Measurements from ENCODE around the gene POU3F1.
A peak's percentile ranks its signal among the peaks of the same experiment; 100 is the strongest.
"Not testable (repeated sequence)": the region's sequence is repeated elsewhere in the genome, so short reads cannot be mapped to it uniquely, and the experiment has no call there.

POU3F1 gene

DNA sequence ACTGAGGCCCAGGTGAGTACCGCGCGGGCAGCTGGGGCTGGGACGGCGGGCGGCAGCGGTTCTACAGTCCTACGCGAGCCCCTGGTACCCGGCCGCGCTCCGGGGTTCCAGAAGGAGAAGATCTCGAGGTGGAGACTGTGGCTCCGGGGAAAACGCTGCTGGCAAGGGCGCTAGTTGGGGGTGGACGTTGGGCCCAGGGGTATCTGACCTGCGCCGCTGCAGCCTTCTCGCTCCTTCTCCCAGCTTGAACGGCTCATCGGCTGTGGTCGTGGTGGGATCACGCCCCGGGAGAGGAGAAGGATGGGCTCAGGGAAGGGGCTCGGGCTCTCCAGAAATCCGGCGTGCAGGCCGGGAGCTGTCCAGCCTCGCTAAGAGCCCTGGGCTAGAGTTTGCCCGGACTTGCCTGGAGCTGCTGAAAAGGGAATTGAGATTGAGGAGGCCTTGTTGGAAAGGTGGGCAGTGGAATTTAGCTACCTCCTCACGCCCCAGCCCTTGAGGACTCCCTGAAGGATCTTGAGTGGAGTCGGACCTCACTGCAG, 1.1 kb upstream of the POU3F1 start:
- no peak for DNase-seq (ENCODE audit: low read depth in 2 of 3, low spot score in 1 of 3)

- peak; percentile 39 to 78 (median 46) for DNase-seq (ENCODE audit: low read depth in 2 of 3, low spot score in 1 of 3)
Measured at GRCh38 chr1:38046884-38047602, 450 bp upstream of the POU3F1 start.

DNA sequence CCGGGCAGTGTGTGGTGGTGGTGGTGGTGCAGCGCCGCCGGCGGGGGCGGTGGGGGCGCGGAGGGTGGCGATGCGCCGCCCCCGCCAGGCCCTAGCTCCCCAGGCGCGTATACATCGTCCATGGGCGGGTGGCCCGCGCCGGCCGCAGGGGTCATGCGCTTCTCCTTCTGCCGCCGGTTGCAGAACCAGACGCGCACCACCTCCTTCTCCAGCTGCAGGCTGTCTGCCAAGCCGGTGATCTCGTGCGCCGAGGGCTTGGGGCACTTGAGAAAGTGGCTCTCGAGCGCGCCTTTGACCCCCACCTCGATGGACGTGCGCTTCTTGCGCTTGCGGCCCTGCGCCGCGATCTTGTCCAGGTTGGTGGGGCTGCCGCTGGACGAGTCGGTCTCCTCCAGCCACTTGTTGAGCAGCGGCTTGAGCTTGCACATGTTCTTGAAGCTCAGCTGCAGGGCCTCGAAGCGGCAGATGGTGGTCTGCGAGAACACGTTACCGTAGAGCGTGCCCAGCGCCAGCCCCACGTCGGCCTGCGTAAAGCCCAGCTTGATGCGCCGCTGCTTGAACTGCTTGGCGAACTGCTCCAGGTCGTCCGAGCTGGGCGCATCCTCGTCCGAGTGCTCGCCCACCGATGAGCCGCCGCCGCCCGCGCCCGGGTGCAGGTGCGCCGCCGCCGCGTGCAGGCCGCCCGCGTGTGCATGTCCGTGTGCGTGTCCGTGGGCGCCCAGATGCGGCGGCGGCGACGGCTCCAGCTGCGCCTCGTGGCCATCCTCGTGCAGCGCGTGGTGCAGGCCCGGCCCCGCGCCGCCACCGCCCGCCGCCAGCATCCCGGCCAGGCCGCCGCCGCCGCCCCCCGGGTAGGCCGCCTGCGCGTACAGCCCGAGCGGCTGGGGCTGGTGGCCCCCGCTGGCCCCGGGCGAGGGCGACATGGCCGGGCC, 926 bp downstream of the POU3F1 start:
- DNase-seq (ENCODE audit: low read depth in 2 of 3, low spot score in 1 of 3) = no peak

DNA sequence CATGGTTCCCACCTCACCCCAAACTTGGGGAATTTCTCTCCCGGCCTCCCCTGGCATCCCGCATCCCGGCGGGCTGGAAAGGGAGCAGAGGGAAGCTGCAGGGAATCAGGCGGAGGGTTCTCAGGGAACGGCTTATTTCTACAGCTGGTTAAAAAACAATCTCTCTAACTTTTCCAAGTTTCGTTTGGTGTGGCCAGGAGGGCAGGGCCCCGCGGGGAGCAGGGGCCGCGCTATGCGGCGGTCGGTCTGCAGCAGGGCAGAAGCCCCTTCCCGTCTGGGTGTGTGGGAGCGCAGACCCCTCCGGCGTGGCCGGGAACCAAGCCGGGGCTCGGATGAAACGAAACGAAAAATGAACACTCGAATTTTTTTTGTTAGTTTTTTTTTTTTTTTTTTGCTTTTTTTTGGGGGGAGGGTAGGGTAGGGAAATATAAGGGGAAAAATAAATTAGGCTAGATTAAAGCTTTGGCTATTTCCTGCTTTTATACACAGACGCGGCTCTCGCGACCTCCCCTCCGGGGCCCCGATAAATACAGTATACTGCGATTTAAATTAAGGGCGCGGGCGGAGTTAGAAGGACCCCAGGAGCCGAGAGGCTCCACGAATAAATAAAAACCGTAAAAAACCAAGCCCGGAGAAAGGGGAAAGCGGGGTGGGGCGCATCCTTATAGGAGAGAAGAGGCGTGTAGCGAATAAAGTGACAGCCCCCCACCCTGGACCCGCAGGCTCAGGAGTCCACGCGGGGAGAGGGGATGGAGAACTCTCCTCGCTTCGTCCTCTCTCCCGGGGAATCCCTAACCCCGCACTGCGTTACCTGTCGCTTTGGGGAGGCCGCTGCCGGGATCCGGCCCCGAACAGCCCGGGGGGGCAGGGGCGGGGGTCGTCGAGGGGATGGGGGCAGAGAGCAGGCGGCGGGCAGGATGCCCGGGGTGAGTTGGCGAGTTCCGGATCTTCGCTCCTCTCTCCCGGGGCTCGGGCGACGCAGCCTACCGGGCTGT, 2.1 kb downstream of the POU3F1 start:
- DNase-seq (ENCODE audit: low read depth in 2 of 3, low spot score in 1 of 3) = no peak

GRCh38 chr1:38043036-38043747, 3.4 kb downstream of the POU3F1 start:
- no peak for DNase-seq (ENCODE audit: low read depth in 2 of 3, low spot score in 1 of 3)

DNA sequence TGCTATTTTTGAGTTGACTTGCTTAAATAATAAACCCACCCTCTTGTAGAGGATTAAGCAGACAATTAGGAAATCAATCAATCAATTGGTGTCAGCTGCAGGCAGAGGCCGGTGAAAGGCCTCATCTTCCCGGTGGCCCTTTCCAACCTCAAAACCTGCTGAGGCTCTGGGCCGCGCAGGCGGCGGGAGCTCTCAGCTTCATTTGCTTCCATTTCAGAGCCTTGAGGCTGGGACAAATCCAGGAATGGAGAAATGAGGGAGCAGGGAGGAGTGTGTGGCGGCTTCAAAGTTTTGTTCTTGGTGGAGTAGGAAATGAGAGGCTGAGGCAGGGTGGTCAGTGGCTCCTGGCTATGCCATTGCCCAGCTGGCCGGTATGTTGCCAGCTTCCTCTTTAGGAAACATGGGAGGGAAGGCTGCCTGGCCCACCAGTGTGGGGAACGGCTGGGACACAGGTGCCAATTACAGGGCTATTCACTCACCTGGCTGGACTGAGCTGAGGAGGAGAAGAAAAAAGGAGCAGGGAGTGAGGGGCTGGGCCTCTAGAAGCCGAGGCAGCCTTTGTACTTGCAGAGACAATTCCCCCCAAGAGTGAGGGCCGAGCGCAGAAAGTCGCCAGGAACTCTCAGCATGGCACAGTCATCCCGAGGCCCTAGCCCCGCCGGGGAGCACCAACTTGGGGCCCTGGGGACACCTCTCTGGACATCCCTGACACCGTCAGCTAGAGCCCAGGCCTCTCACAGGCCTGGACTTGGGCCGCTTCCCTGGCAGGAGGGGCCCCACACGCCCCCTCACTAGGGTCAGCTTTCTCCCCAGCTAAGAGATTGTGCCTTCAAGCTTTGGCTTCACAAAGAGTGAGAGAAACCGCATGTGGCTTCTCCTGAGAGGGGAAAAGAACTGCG, 4.4 kb downstream of the POU3F1 start:
- DNase-seq (ENCODE audit: low read depth in 2 of 3, low spot score in 1 of 3) = no peak

DNA sequence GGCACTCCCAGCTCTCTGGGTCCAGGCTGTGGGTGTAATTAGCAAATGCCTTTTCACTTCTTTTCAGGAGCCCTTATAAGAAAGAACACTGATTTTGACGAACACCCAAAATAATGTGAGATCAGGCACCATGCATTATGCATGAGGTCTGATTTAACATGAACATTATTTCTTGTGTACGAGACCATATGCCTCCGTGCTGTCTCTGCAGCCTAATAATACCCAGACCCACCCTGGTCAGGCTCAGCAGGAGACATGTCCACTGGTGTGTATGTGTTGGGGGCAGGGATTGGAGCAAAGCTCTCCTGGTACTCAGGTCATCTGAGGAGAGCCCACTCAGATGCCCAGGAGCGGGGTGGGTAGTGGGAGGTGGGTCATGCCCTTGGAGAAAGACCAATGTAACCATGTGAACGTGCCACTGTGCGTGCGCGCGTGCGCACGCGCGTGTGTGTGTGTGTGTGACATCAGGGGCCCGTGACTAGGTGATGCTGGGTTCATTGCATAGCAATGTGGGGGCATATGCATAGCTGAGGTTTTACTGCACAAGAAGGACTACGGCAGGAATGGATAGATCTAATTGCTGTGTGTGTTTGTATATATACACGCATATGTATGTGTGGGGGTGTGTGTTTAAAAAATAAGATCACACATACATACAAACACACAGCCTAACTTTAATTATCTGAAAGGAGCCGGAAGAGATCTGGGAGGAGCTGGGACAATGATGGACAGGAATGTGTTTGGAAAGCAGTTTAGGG, 7.1 kb downstream of the POU3F1 start:
- no peak for DNase-seq (ENCODE audit: low read depth in 2 of 3, low spot score in 1 of 3)

- DNase-seq (ENCODE audit: low read depth in 2 of 3, low spot score in 1 of 3) = no peak
Measured at GRCh38 chr1:38038861-38039260, 7.7 kb downstream of the POU3F1 start.

DNA sequence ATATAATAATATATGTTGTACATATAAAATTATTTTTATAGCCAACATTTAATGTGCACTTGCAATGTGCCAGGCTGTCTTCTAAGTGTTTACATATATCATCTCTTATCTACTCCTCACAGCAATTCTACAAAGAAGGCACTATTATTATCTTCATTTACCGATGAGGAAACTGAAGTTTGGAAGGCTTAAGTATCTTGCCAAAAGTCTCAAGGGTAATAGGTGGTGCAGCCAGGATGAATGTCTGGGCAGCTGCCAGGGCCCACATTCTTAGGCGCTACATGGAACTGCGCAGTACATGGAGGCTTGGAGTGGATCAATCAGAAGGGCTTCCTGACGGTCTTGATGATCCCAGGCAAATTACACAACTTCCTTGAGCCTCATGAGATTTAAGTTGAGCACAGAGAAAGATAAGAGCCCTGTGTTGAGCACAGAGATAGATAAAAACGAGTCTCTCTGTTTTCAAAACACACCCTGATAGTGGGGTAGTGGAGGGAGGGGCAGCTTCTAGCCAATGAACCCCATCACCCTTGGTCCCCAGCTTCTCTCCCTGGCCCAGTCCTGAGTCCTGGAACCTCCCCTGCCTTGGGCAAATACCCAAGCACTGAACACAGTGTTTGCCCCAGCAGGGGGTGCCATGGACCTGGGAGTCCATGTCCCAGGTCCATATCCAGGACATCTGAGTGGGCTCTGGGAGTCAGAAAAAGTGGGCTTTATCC, 9.2 kb downstream of the POU3F1 start:
- DNase-seq (ENCODE audit: low read depth in 2 of 3, low spot score in 1 of 3) = no peak

GRCh38 chr1:38034871-38035270, 11.7 kb downstream of the POU3F1 start:
- DNase-seq (ENCODE audit: low read depth in 2 of 3, low spot score in 1 of 3) = no peak

DNA sequence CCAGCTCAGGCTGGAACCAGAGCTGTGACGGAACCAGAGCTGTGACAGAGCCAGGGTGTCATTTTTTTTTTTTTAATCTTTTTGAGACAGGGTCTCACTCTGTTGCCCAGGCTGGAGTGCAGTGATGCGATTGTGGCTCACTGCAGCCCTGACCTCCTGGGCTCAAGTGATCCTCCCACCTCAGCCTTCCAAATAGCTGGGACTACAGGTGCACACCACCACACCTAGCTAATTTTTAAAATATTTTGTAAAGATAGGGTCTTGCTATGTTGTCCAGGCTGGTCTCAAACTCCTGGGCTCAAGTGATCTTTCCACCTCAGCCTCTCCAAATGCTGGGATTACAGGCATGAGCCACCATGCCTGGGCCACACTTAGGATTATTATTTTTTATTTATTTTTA, 13.6 kb downstream of the POU3F1 start:
- not testable (repeated sequence) for DNase-seq (ENCODE audit: low read depth in 2 of 3, low spot score in 1 of 3)

DNA sequence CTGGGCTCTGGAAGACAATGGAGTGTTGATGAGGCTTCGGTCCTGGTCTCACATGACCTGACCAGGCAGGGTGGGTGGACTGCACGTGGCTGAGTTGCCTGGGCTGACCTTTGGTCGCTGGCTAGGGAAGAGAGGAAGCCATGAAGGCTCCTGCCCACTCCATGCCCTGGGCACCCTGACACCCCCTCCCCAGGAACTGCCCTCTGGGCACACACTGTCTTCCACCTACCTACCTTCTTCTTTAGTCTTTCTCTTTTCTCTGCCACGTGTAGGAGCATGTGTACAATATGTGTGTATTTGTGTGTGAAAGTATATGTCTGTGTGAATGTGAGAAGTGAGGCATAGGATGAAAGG, 15.1 kb downstream of the POU3F1 start:
- no peak for DNase-seq (ENCODE audit: low read depth in 2 of 3, low spot score in 1 of 3)

- no peak for DNase-seq (ENCODE audit: low read depth in 2 of 3, low spot score in 1 of 3)
Measured at GRCh38 chr1:38030596-38031512, 15.7 kb downstream of the POU3F1 start.

DNA sequence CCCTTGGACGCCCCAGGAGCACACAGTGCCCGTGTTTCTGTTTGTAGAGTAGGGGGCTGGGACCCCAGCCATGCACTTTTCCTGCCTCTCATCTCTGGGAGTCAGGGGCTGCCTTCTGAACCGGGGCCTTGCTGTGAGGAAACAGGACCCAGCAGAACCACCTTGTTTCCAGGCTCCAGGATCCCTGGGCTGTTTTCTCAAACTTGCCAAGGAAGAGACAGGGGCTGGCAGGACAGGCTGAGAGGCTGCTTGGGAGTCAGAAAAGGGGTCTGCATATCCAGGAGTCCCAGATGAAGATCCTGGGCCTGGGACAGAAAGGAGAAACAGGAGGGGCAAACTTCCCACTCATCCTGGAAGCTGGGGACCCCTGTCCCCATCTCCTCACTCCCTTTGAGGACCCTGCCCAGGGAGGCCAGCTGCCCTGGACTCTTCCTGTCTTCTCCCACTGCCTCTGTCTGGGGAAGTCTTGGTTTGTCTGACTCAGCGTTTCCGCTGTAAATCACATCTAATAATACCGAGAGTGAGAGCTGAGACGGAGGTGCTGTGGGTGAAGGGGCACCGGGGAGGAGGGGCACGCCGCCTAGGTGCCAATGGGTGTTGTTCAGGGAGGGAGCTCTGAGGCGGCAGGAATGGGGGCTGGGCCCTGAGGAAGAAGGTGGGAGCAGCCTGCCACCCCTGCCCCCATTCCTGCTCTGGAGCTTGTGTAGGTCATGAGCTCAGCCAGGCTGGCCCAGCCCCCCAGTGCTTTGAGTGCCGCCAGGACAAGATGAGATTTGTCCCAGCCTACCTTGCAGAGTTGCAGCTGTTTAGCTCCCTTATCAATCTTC, 16.7 kb downstream of the POU3F1 start:
- DNase-seq (ENCODE audit: low read depth in 2 of 3, low spot score in 1 of 3) = peak; percentile 67 to 77 (median 72)

DNA sequence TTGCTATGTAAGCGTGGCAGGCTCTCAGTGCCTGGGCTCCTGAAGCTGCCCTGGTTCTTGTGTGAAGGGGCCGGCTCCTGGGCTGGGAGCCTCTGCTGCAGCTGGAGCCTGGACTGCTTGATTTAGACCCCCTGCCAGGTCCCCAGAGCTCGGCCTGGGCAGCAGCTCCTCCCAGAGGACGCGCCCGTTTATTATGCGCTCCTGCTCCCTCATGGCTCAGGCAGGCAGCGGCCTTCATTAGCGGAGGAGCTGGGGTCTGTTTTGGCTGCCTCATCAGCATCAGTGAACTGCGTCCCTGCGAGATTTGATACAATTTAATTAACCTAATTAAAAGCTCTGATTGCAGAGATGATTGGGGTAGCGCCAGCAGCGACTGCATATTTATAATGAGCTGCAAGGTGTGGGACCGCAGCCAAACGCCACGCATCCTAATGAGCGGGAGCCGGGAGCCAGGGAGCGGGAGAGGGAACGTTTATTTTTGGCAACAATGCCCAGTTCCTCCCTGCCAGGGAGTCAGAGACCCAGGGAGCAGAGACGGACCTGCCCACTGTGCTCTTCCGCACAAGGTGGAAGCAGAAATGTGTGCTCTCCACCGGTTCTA, 17.4 kb downstream of the POU3F1 start:
- no peak for DNase-seq (ENCODE audit: low read depth in 2 of 3, low spot score in 1 of 3)

DNA sequence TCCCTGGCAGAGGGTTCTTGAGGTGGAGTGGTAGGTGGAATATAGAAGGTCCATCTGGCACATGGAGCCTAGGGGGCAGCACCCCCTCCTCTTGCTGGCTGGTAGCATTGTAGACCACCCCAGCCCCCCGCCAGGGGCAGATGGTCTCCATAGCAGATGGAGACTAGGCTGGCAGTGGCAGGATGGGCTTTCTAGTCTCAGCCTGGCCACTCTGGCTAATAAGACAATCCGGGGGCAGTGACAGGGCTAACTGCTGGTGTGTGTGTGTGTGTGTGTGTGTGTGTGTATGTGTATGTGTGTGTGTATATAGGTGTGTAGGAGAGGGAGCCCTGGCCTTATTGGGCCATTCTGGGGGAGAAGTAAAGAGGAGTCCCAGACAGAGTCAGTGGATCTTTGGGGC, 17.9 kb downstream of the POU3F1 start:
- no peak for DNase-seq (ENCODE audit: low read depth in 2 of 3, low spot score in 1 of 3)

Measured in stimulated activated CD4-positive, alpha-beta T cell treated with anti-CD3 and anti-CD28 coated beads, Interleukin-12 subunit alpha, Interleukin-12 subunit beta, amount 100 ng/mL, for 48 hours (primary cell).